Activated CD8-positive, alpha-beta T cell treated with anti-CD3 and anti-CD28 coated beads for 36 hours (primary cell): Measurements from ENCODE around the gene GPR4. TPM values are rescaled to one million over a fixed set of nuclear protein-coding genes. Genes with fewer than 3 reads are reported as not detected.

Experiments
- ATAC-seq: fragments of 200-7000 bp; cut with Tn5 transposase; one replicate; pipeline ENCODE4 v1.10.0; 2021; ENCODE audit warnings: mild to moderate bottlenecking, moderate library complexity
- CTCF ChIA-PET: fragments of 350-600 bp; sonication (Branson Sonifier 250); formaldehyde crosslinking; loops from one replicate; lab custom pipeline; 2021; ENCODE audit warnings: antibody characterized with exemption; lab: Charles Lee
- POLR2A ChIA-PET: fragments of 350-600 bp; sonication (Branson Sonifier 250); formaldehyde crosslinking; loops from one replicate; lab custom pipeline; 2021; ENCODE audit warnings: antibody characterized with exemption; lab: Charles Lee
- DNase-seq: peaks from one replicate; pipeline ENCODE4 v3.0.0-alpha.2; 2020
- H3K27ac Mint-ChIP-seq: one replicate; pipeline ENCODE4 v1.8.0; 2021; ENCODE audit warnings: mild to moderate bottlenecking, mixed read lengths
- H3K27me3 Mint-ChIP-seq: one replicate; pipeline ENCODE4 v1.8.0; 2021; ENCODE audit warnings: mixed read lengths
- H3K36me3 Mint-ChIP-seq: one replicate; pipeline ENCODE4 v1.8.0; 2021; ENCODE audit warnings: low read depth, mixed read lengths
- H3K4me1 Mint-ChIP-seq: one replicate; pipeline ENCODE4 v1.8.0; 2021; ENCODE audit warnings: low read depth, mixed read lengths
- H3K4me3 Mint-ChIP-seq: one replicate; pipeline ENCODE4 v1.8.0; 2021; ENCODE audit warnings: mild to moderate bottlenecking, moderate library complexity, mixed read lengths
- H3K9me3 Mint-ChIP-seq: one replicate; pipeline ENCODE4 v1.8.0; 2021; ENCODE audit warnings: mixed read lengths
- CTCF ChIP-seq: fragments of 200-600 bp; IDR thresholded peaks from one replicate; pipeline ENCODE4 v1.8.0; 2022; ENCODE audit warnings: antibody characterized with exemption, mild to moderate bottlenecking
- intact Hi-C: fragments of 100-400 bp; cut with micrococcal nuclease; formaldehyde crosslinking; loops from one replicate; pipeline ENCODE4 v1.10.0; 2022
- total RNA-seq, 2 experiments: library from RNA; stranded (reverse); gene quantifications; one replicate each; pipeline ENCODE4 v1.2.3, GENCODE V29; 2021

The GPR4 gene
- total RNA-seq, 2 experiments from 2014 or later, result not detected

GRCh38 chr19:45645068-45645630 is 43.1 kb upstream of the GPR4 start:
- peaks cover 2% of the 10 kb centered on the region for H3K9me3 Mint-ChIP-seq
- H3K4me3 Mint-ChIP-seq, result peak overlapping the region; percentile 74
- CTCF ChIA-PET, result interaction anchor here (0.8 to 1.6 kb wide), 5 partner anchors 29 to 60 kb away, joined by 3 to 10 read pairs (median 3); partner anchors contain the start of genes OPA3 and QPCTL
- H3K36me3 Mint-ChIP-seq, result peaks cover 11% of the 10 kb centered on the region
- no peak overlapping the region for H3K27ac Mint-ChIP-seq
- peaks cover 38% of the 10 kb centered on the region for H3K4me1 Mint-ChIP-seq
- ATAC-seq (no peak), DNase-seq (no peak)
- no peak for TF ChIP-seq CTCF
- POLR2A ChIA-PET, result interaction anchor here (1.0 to 1.4 kb wide), 7 partner anchors 19 to 149 kb away, joined by 3 to 7 read pairs (median 4); partner anchors contain the start of genes QPCTL and RTN2
- intact Hi-C loops, result no loop called here
- H3K27me3 Mint-ChIP-seq, result peaks cover 3% of the 10 kb centered on the region

GRCh38 chr19:45643927-45644771 is 42.1 kb upstream of the GPR4 start:
- CTCF ChIA-PET, result interaction anchor here (0.6 to 4.7 kb wide), 12 partner anchors 15 to 205 kb away, joined by 3 to 29 read pairs (median 4); no protein-coding TSS in a partner anchor
- TF ChIP-seq CTCF, result no peak
- intact Hi-C loops, result loop anchor here (5.0 kb wide), 2 partner anchors 47 to 137 kb away; partner anchors contain the start of gene VASP
- POLR2A ChIA-PET, result interaction anchor here (0.6 to 5.8 kb wide), 6 partner anchors 34 to 124 kb away, joined by 3 to 21 read pairs (median 4); partner anchors contain the start of genes OPA3, QPCTL and SNRPD2
- Mint-ChIP-seq H3K36me3 (peaks cover 14% of the 10 kb centered on the region), H3K27ac (no peak overlapping the region), H3K4me3 (peak overlapping the region; percentile 92), H3K4me1 (peaks cover 42% of the 10 kb centered on the region), H3K9me3 (peaks cover 2% of the 10 kb centered on the region), H3K27me3 (peaks cover 3% of the 10 kb centered on the region)
- DNase-seq (peak; percentile 21), ATAC-seq (no peak)

- H3K4me3 Mint-ChIP-seq, result peak overlapping the region; percentile 92
- peaks cover 20% of the 10 kb centered on the region for H3K36me3 Mint-ChIP-seq
- H3K27ac Mint-ChIP-seq, result peak overlapping the region; percentile 99
- peak; percentile 99 for TF ChIP-seq CTCF
- intact Hi-C loops, result loop anchor here (5.0 kb wide), 2 partner anchors 46 to 136 kb away; partner anchors contain the start of gene VASP
- H3K9me3 Mint-ChIP-seq, result peaks cover 2% of the 10 kb centered on the region
- peaks cover 3% of the 10 kb centered on the region for H3K27me3 Mint-ChIP-seq
- ATAC-seq (peak; percentile 41), DNase-seq (peak; percentile 97)
- POLR2A ChIA-PET, result interaction anchor here (0.6 to 5.8 kb wide), 16 partner anchors 9 to 204 kb away, joined by 3 to 30 read pairs (median 4); partner anchors contain the start of genes OPA3, QPCTL and SNRPD2
- CTCF ChIA-PET, result interaction anchor here (0.6 to 4.7 kb wide), 25 partner anchors 14 to 204 kb away, joined by 3 to 29 read pairs (median 5); partner anchors contain the start of genes FBXO46, GIPR, QPCTL and SNRPD2
- peaks cover 49% of the 10 kb centered on the region for H3K4me1 Mint-ChIP-seq
These were observed 41.3 kb upstream of the GPR4 start for GRCh38 chr19:45643024-45643926.

- H3K27me3 Mint-ChIP-seq, result peaks cover 3% of the 10 kb centered on the region
- peaks cover 2% of the 10 kb centered on the region for H3K9me3 Mint-ChIP-seq
- TF ChIP-seq CTCF, result no peak
- peak overlapping the region; percentile 92 for H3K4me3 Mint-ChIP-seq
- POLR2A ChIA-PET, result interaction anchor here (0.6 to 5.8 kb wide), 25 partner anchors 8 to 424 kb away, joined by 3 to 30 read pairs (median 4); partner anchors contain the start of genes FOSB, OPA3, QPCTL and SNRPD2
- H3K27ac Mint-ChIP-seq, result peak overlapping the region; percentile 99
- CTCF ChIA-PET, result interaction anchor here (0.9 to 4.7 kb wide), 32 partner anchors 8 to 237 kb away, joined by 3 to 29 read pairs (median 5); partner anchors contain the start of genes FOSB, GIPR, QPCTL and SNRPD2
- peaks cover 51% of the 10 kb centered on the region for H3K4me1 Mint-ChIP-seq
- peak; percentile 99 for DNase-seq
- peak; percentile 50 for ATAC-seq
- intact Hi-C loops, result loop anchor here (5.0 kb wide), 2 partner anchors 44 to 134 kb away; partner anchors contain the start of gene VASP
- H3K36me3 Mint-ChIP-seq, result peaks cover 26% of the 10 kb centered on the region
These were observed 39.5 kb upstream of the GPR4 start for GRCh38 chr19:45641274-45642105.
